K562 (cell line): ENCODE data around the gene ZER1. TPM values are rescaled to one million over a fixed set of nuclear protein-coding genes. Genes with fewer than 3 reads are reported as not detected.

ENCODE experiments used
- FOXA1 ChIP-seq: fragments of 450-650 bp; IDR thresholded peaks from 2 replicates; pipeline ENCODE4 v1.6.1; 2016; ENCODE audit warnings: mild to moderate bottlenecking, borderline replicate concordance
- LARP7 ChIP-seq: fragments of 450-650 bp; IDR thresholded peaks from 2 replicates; pipeline ENCODE4 v1.6.1; 2016
- NFE2L1 ChIP-seq: fragments of 450-650 bp; IDR thresholded peaks from 2 replicates; pipeline ENCODE4 v1.6.1; 2016; ENCODE audit warnings: missing genetic modification characterization, low read depth, mild to moderate bottlenecking, missing compliant biosample characterization, moderate library complexity, borderline replicate concordance
- PCBP1 ChIP-seq: fragments of 200-400 bp; formaldehyde crosslinking; IDR thresholded peaks from 2 replicates; pipeline ENCODE4 v1.6.1; 2018; ENCODE audit warnings: mild to moderate bottlenecking, low read depth, low read length; ENCODE audit not compliant: poor library complexity, severe bottlenecking
- RAD51 ChIP-seq: fragments of 450-650 bp; IDR thresholded peaks from 2 replicates; pipeline ENCODE4 v1.7.1; 2016; ENCODE audit warnings: low read depth, mild to moderate bottlenecking, borderline replicate concordance
- RBM15 ChIP-seq: fragments of 200-400 bp; formaldehyde crosslinking; IDR thresholded peaks from 2 replicates; pipeline ENCODE4 v1.6.1; 2018; ENCODE audit warnings: mild to moderate bottlenecking, low read length, moderate library complexity; ENCODE audit not compliant: insufficient read depth
- TBL1XR1 ChIP-seq, 2 experiments: IDR thresholded peaks; 2 replicates each; pipeline ENCODE4 v1.6.1; 2012; ENCODE audit warnings: improper control_type of control experiment in 2 of 2, low read length in 2 of 2, mild to moderate bottlenecking in 1 of 2
- XRCC4 ChIP-seq: IDR thresholded peaks from one replicate; pipeline ENCODE4 v1.6.1; 2011; ENCODE audit not compliant: insufficient read depth, insufficient read length; ENCODE audit errors: extremely low read depth
- ZNF3 ChIP-seq: fragments of 250-450 bp; sonication (Bioruptor Pico); IDR thresholded peaks from 2 replicates; pipeline ENCODE4 v1.5.0; 2021; ENCODE audit warnings: mild to moderate bottlenecking, moderate library complexity
- ZNF354B ChIP-seq: fragments of 250-450 bp; sonication (Bioruptor Pico); IDR thresholded peaks from 2 replicates; pipeline ENCODE4 v1.4.0; 2020
- ZNF41 ChIP-seq: fragments of 250-450 bp; sonication (Bioruptor Pico); conservative IDR thresholded peaks from 2 replicates; pipeline ENCODE4 v1.4.0; 2020; ENCODE audit warnings: mild to moderate bottlenecking
- ZZZ3 ChIP-seq: fragments of 450-650 bp; IDR thresholded peaks from 2 replicates; pipeline ENCODE4 v1.6.1; 2016; ENCODE audit warnings: antibody characterized with exemption, mild to moderate bottlenecking, moderate library complexity
- polyA plus RNA-seq, 8 experiments: library from polyadenylated mRNA; depleted of rRNA in 4 of 8; stranded (reverse) in 5 of 8; unstranded in 3 of 8; fragments of >200 nt; fragmentation: Nextera tagmentation in 2 of 8; fragmentation: Illumina TruSeq in 1 of 8; extraction: Ambion mirVana in 2 of 8; extraction: Trizol in 1 of 8; gene quantifications; 2 replicates each; pipeline versions ENCODE4 v1.2.1 to v1.2.3, GENCODE V29; 2011 to 2014; ENCODE audit warnings: inconsistent platforms in 1 of 8, missing spikeins in 1 of 8
- total RNA-seq, 7 experiments: library from RNA; depleted of rRNA in 6 of 7; stranded (reverse); fragments of >200 nt in 6 of 7; fragmentation: Illumina TruSeq in 2 of 7; extraction: Trizol in 2 of 7; gene quantifications; 2 replicates each; pipeline versions ENCODE4 v1.2.1 to v1.2.3, GENCODE V29; 2011 to 2021; ENCODE audit warnings: low replicate concordance in 1 of 7
- TF ChIP-seq, protein P1 (sequence below), 2 experiments: fragments of 450-650 bp in 1 of 2; IDR thresholded peaks; 2 replicates each; pipeline ENCODE4 v1.6.1; 2011 to 2017; ENCODE audit warnings: low read depth in 2 of 2, antibody characterized with exemption in 1 of 2, borderline replicate concordance in 1 of 2, low read length in 1 of 2, mild to moderate bottlenecking in 1 of 2, mixed read lengths in 1 of 2; ENCODE audit not compliant: control insufficient read depth in 1 of 2
- TF ChIP-seq, protein P2 (sequence below): sonication (generic); formaldehyde crosslinking; IDR thresholded peaks from 2 replicates; pipeline ENCODE4 v1.8.0; 2023; ENCODE audit warnings: missing genetic modification reagents, mild to moderate bottlenecking, borderline replicate concordance
- TF ChIP-seq, protein P3 (sequence below): IDR thresholded peaks from 2 replicates; pipeline ENCODE4 v1.6.1; 2011; ENCODE audit not compliant: insufficient read length; ENCODE audit errors: extremely low read depth

The ZER1 gene
- total and polyA plus RNA-seq, 9 of the 15 experiments (the other 6 are each of a cell fraction or from before 2014, with no cell fraction given) = 0.07 to 10.7 (median 6.2) TPM

DNA sequence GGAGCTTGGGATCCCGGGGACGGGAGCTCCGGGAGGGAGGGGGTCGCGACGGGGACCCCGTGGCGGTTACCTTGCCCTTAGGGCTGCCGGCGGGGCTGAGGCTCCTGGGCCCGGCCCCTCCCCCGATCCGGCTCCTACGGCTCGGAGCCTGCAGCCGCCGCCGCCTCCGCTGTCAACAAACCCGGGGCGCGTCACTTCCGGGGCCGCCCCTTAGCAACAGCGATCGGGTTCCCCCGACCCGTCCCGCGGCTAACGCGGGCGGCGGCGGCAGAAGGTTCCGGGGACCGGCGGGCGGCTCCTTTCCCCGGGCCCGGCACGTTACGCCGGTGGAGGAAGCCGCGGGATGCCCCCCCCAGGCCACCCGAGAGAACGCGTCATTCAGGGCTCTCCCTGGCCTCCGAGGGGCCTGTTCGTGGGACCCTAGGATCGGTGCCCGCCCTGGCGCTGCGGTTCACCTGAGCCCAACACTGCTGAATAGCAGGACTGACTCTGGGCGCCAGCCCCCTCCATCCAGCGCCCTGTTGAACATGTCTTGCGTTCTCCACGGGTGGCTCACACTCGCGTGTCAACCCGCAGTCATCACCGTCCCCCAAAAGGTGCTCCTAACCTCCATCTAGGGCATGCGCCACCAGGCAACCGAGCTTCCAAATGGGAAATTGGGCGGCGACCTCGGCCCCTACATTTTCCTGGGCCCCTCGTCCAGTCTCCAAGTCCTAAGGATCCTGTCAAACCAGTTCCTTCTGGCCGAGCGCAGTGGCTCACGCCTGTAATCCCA, at the start of gene ZER1 (continued):
- TF ChIP-seq FOXA1 (no peak), LARP7 (no peak), ZNF354B (CRISPR knock-in tag) (no peak), RAD51 (no peak; the same call in 1 of the 2 replicates), RBM15 (no peak), TBL1XR1 (IDR thresholded peaks at IDR 0.05; ENCODE audit: low read length in 2 of 2) (no peak; a peak in 1 of 4 replicates), ZNF41 (0 out of 2 replicates have a peak, but pooled peaks have one; percentile 19), ZNF3 (no peak), ZZZ3 (no peak), PCBP1 (peak; percentile 61), XRCC4 (no peak), NFE2L1 (no peak)
- TF ChIP-seq, protein P1, sequence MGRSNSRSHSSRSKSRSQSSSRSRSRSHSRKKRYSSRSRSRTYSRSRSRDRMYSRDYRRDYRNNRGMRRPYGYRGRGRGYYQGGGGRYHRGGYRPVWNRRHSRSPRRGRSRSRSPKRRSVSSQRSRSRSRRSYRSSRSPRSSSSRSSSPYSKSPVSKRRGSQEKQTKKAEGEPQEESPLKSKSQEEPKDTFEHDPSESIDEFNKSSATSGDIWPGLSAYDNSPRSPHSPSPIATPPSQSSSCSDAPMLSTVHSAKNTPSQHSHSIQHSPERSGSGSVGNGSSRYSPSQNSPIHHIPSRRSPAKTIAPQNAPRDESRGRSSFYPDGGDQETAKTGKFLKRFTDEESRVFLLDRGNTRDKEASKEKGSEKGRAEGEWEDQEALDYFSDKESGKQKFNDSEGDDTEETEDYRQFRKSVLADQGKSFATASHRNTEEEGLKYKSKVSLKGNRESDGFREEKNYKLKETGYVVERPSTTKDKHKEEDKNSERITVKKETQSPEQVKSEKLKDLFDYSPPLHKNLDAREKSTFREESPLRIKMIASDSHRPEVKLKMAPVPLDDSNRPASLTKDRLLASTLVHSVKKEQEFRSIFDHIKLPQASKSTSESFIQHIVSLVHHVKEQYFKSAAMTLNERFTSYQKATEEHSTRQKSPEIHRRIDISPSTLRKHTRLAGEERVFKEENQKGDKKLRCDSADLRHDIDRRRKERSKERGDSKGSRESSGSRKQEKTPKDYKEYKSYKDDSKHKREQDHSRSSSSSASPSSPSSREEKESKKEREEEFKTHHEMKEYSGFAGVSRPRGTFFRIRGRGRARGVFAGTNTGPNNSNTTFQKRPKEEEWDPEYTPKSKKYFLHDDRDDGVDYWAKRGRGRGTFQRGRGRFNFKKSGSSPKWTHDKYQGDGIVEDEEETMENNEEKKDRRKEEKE (IDR thresholded peaks at IDR 0.05; ENCODE audit: borderline replicate concordance in 1 of 2, control insufficient read depth in 1 of 2, low read depth in 2 of 2, low read length in 1 of 2) = peak in 1 of 2 experiments; percentile 96; a peak in 2 of 4 replicates
- TF ChIP-seq, protein P2, sequence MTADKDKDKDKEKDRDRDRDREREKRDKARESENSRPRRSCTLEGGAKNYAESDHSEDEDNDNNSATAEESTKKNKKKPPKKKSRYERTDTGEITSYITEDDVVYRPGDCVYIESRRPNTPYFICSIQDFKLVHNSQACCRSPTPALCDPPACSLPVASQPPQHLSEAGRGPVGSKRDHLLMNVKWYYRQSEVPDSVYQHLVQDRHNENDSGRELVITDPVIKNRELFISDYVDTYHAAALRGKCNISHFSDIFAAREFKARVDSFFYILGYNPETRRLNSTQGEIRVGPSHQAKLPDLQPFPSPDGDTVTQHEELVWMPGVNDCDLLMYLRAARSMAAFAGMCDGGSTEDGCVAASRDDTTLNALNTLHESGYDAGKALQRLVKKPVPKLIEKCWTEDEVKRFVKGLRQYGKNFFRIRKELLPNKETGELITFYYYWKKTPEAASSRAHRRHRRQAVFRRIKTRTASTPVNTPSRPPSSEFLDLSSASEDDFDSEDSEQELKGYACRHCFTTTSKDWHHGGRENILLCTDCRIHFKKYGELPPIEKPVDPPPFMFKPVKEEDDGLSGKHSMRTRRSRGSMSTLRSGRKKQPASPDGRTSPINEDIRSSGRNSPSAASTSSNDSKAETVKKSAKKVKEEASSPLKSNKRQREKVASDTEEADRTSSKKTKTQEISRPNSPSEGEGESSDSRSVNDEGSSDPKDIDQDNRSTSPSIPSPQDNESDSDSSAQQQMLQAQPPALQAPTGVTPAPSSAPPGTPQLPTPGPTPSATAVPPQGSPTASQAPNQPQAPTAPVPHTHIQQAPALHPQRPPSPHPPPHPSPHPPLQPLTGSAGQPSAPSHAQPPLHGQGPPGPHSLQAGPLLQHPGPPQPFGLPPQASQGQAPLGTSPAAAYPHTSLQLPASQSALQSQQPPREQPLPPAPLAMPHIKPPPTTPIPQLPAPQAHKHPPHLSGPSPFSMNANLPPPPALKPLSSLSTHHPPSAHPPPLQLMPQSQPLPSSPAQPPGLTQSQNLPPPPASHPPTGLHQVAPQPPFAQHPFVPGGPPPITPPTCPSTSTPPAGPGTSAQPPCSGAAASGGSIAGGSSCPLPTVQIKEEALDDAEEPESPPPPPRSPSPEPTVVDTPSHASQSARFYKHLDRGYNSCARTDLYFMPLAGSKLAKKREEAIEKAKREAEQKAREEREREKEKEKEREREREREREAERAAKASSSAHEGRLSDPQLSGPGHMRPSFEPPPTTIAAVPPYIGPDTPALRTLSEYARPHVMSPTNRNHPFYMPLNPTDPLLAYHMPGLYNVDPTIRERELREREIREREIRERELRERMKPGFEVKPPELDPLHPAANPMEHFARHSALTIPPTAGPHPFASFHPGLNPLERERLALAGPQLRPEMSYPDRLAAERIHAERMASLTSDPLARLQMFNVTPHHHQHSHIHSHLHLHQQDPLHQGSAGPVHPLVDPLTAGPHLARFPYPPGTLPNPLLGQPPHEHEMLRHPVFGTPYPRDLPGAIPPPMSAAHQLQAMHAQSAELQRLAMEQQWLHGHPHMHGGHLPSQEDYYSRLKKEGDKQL (CRISPR knock-in tag) = no peak; the same call in 1 of the 2 replicates
- TF ChIP-seq, protein P3, sequence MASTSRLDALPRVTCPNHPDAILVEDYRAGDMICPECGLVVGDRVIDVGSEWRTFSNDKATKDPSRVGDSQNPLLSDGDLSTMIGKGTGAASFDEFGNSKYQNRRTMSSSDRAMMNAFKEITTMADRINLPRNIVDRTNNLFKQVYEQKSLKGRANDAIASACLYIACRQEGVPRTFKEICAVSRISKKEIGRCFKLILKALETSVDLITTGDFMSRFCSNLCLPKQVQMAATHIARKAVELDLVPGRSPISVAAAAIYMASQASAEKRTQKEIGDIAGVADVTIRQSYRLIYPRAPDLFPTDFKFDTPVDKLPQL = no peak
